PC-3 (cell line): Measurements from ENCODE around the gene NCF4. TPM values are rescaled to one million over a fixed set of nuclear protein-coding genes. Genes with fewer than 3 reads are reported as not detected.

ENCODE experiments used
- ATAC-seq: fragments of 200-7000 bp; cut with Tn5 transposase; 2 replicates; pipeline ENCODE4 v1.9.1; 2020; ENCODE audit warnings: mild to moderate bottlenecking, moderate library complexity
- BruUV-seq: library from RNA; stranded (reverse); fragments of 400-500 nt; replicated peaks from 2 replicates; lab custom pipeline; 2021; lab: Mats Ljungman, UMichigan
- CTCF ChIA-PET: fragments of 300-600 bp; sonication (Branson Sonifier 250); formaldehyde crosslinking; loops from one replicate; lab custom pipeline; 2022; ENCODE audit warnings: antibody characterized with exemption; lab: Charles Lee
- POLR2A ChIA-PET: fragments of 300-600 bp; sonication (Branson Sonifier 250); formaldehyde crosslinking; loops from one replicate; lab custom pipeline; 2022; ENCODE audit warnings: antibody characterized with exemption; ENCODE audit not compliant: unreplicated experiment; lab: Charles Lee
- DNase-seq: peaks from one replicate; pipeline ENCODE4 v3.0.0-alpha.2; 2015
- H2AFZ ChIP-seq: fragments of 300-600 bp; sonication (generic); 2 replicates; pipeline ENCODE4 v1.6.0; 2016; ENCODE audit warnings: antibody characterized with exemption, low read length
- H3F3A ChIP-seq: fragments of 300-600 bp; sonication (generic); one replicate; pipeline ENCODE4 v1.6.0; 2017; ENCODE audit warnings: antibody characterized with exemption, low read length, control low read depth, mild to moderate bottlenecking; ENCODE audit not compliant: unreplicated experiment
- H3K27ac ChIP-seq: fragments of 300-600 bp; sonication (generic); 2 replicates; pipeline ENCODE4 v1.5.1; 2016; ENCODE audit warnings: mild to moderate bottlenecking, low read length
- H3K27me3 ChIP-seq: fragments of 300-600 bp; sonication (generic); 2 replicates; pipeline ENCODE4 v1.6.1; 2016; ENCODE audit warnings: low read length, mixed read lengths
- H3K36me3 ChIP-seq: fragments of 300-600 bp; sonication (generic); 2 replicates; pipeline ENCODE4 v1.6.1; 2016; ENCODE audit warnings: low read depth, mixed run types, low read length, mixed read lengths
- H3K4me1 ChIP-seq: fragments of 300-600 bp; sonication (generic); 2 replicates; pipeline ENCODE4 v1.5.1; 2016; ENCODE audit warnings: low read length; ENCODE audit not compliant: insufficient read depth
- H3K4me2 ChIP-seq: fragments of 300-600 bp; sonication (generic); 2 replicates; pipeline ENCODE4 v1.6.0; 2016; ENCODE audit warnings: low read length
- H3K4me3 ChIP-seq: fragments of 300-600 bp; sonication (generic); 2 replicates; pipeline ENCODE4 v1.5.1; 2016; ENCODE audit warnings: mild to moderate bottlenecking, low read length, mixed read lengths
- H3K79me2 ChIP-seq: fragments of 300-600 bp; sonication (generic); 2 replicates; pipeline ENCODE4 v1.6.1; 2017; ENCODE audit warnings: low read length, mixed read lengths
- H3K9ac ChIP-seq: fragments of 300-600 bp; sonication (generic); 2 replicates; pipeline ENCODE4 v1.6.0; 2016; ENCODE audit warnings: mild to moderate bottlenecking, low read length
- H3K9me2 ChIP-seq: fragments of 300-600 bp; sonication (generic); replicated peaks from 2 replicates; pipeline ENCODE4 v1.6.1; 2016; ENCODE audit warnings: mixed run types, low read length, mixed read lengths
- H3K9me3 ChIP-seq: fragments of 300-600 bp; sonication (generic); 2 replicates; pipeline ENCODE4 v1.6.1; 2016; ENCODE audit warnings: low read length, mixed read lengths
- H4K20me1 ChIP-seq: fragments of 300-600 bp; sonication (generic); 2 replicates; pipeline ENCODE4 v1.6.1; 2016; ENCODE audit warnings: low read length, mixed read lengths
- CTCF ChIP-seq: fragments of 300-600 bp; sonication (generic); conservative IDR thresholded peaks from 2 replicates; pipeline ENCODE4 v1.5.1; 2017; ENCODE audit warnings: antibody characterized with exemption, low read depth, mild to moderate bottlenecking, low read length
- EZH2 ChIP-seq: fragments of 300-600 bp; sonication (generic); IDR thresholded peaks from one replicate; pipeline ENCODE4 v1.6.1; 2017; ENCODE audit warnings: antibody characterized with exemption, mild to moderate bottlenecking, low read length; ENCODE audit not compliant: unreplicated experiment
- EZH2phosphoT487 ChIP-seq: fragments of 300-600 bp; sonication (generic); IDR thresholded peaks from 2 replicates; pipeline ENCODE4 v1.6.1; 2018; ENCODE audit warnings: mild to moderate bottlenecking, antibody characterized with exemption, low read length, borderline replicate concordance
- intact Hi-C: fragments of 100-400 bp; cut with micrococcal nuclease; formaldehyde crosslinking; loops from 2 replicates; pipeline ENCODE4 v1.9.0; 2023
- total RNA-seq: library from RNA; depleted of rRNA; stranded (reverse); fragments of >200 nt; gene quantifications from 2 replicates; pipeline ENCODE4 v1.2.3, GENCODE V29; 2014

NCF4 gene
- total RNA-seq, 1 experiment from 2014 or later, result 0.47 TPM

GRCh38 chr22:36856121-36856791 is 4.5 kb upstream of the NCF4 start:
- no peaks in the 10 kb centered on the region for H3F3A ChIP-seq
- H3K9me3 ChIP-seq, result no peaks in the 10 kb centered on the region
- no peaks in the 10 kb centered on the region for H3K4me1 ChIP-seq
- H3K27me3 ChIP-seq, result 0 out of 2 replicates have a peak, but pooled peaks cover 6% of the 10 kb centered on the region
- peak overlapping the region; percentile 53 for H2AFZ ChIP-seq
- H3K36me3 ChIP-seq, result no peaks in the 10 kb centered on the region; the same call in 1 of the 2 replicates
- no peaks in the 10 kb centered on the region for H4K20me1 ChIP-seq
- BruUV-seq, result no TSS peak
- CTCF ChIA-PET, result interaction anchor here (0.5 to 1.3 kb wide), 10 partner anchors 13 to 341 kb away, joined by 3 to 9 read pairs (median 4); partner anchors contain the start of gene IFT27
- DNase-seq, result peak; percentile 76
- POLR2A ChIA-PET, result no interaction called here
- no peaks in the 10 kb centered on the region for H3K79me2 ChIP-seq
- H3K9ac ChIP-seq, result no peak overlapping the region
- ATAC-seq, result peak; percentile 95
- TF ChIP-seq EZH2, result no peak
- TF ChIP-seq EZH2phosphoT487, result no peak
- peak; percentile 99 for TF ChIP-seq CTCF
- no peaks in the 10 kb centered on the region for H3K9me2 ChIP-seq
- no peak overlapping the region for H3K4me3 ChIP-seq
- intact Hi-C loops, result loop anchor here (1.0 kb wide), 2 partner anchors 74 to 309 kb away; no protein-coding TSS in a partner anchor
- peak overlapping the region; percentile 70 for H3K4me2 ChIP-seq
- H3K27ac ChIP-seq, result no peak overlapping the region

- intact Hi-C loops, result loop anchor here (1.0 kb wide), 2 partner anchors 74 to 309 kb away; no protein-coding TSS in a partner anchor
- no peak overlapping the region for H3K4me3 ChIP-seq
- ATAC-seq, result no peak
Measured at GRCh38 chr22:36856792-36857135, 4.0 kb upstream of the NCF4 start.

More at GRCh38 chr22:36856792-36857135, 4.0 kb upstream of the NCF4 start:
- Histone ChIP-seq H3K4me2 (peak overlapping the region; percentile 70), H3K4me1 (no peaks in the 10 kb centered on the region), H3K79me2 (no peaks in the 10 kb centered on the region), H3K27me3 (0 out of 2 replicates have a peak, but pooled peaks cover 6% of the 10 kb centered on the region), H3K9me2 (no peaks in the 10 kb centered on the region), H2AFZ (peak overlapping the region; percentile 53), H3K9me3 (no peaks in the 10 kb centered on the region), H4K20me1 (no peaks in the 10 kb centered on the region), H3K36me3 (no peaks in the 10 kb centered on the region; the same call in 1 of the 2 replicates), H3F3A (no peaks in the 10 kb centered on the region), H3K9ac (no peak overlapping the region), H3K27ac (no peak overlapping the region)
- ChIA-PET CTCF (interaction anchor here (1.1 to 1.3 kb wide), 2 partner anchors 75 to 81 kb away, joined by 9 read pairs; partner anchors contain the start of gene IFT27), POLR2A (no interaction called here)
- BruUV-seq, result no TSS peak
- DNase-seq, result no peak
- TF ChIP-seq EZH2, result no peak
- TF ChIP-seq EZH2phosphoT487, result no peak
- TF ChIP-seq CTCF, result no peak
